ENCODE data around the gene ESF1. TPM values are rescaled to one million over a fixed set of nuclear protein-coding genes. Genes with fewer than 3 reads are reported as not detected.

The ESF1 gene
- total RNA-seq, 1 donor, result 7.0 TPM

- Histone ChIP-seq H3K27me3 (ENCODE audit: insufficient read depth, low read length) (no peaks in the 10 kb centered on the region), H3K4me1 (ENCODE audit: insufficient read depth, low read length) (no peaks in the 10 kb centered on the region), H3K4me3 (ENCODE audit: low read length) (no peak overlapping the region), H3K9me3 (ENCODE audit: low read depth, low read length) (peaks cover 6% of the 10 kb centered on the region)
Observed at GRCh38 chr20:13736436-13737191, 48.1 kb downstream of the ESF1 start.

GRCh38 chr20:13735826-13736225, 48.9 kb downstream of the ESF1 start:
- Histone ChIP-seq H3K4me3 (ENCODE audit: low read length) (no peak overlapping the region), H3K4me1 (ENCODE audit: insufficient read depth, low read length) (no peaks in the 10 kb centered on the region), H3K27me3 (ENCODE audit: insufficient read depth, low read length) (no peaks in the 10 kb centered on the region), H3K9me3 (ENCODE audit: low read depth, low read length) (peaks cover 6% of the 10 kb centered on the region)

GRCh38 chr20:13723011-13723410, 61.7 kb downstream of the ESF1 start:
- H3K27me3 ChIP-seq (ENCODE audit: insufficient read depth, low read length), result no peaks in the 10 kb centered on the region
- peaks cover 11% of the 10 kb centered on the region for H3K4me1 ChIP-seq (ENCODE audit: insufficient read depth, low read length)
- no peaks in the 10 kb centered on the region for H3K9me3 ChIP-seq (ENCODE audit: low read depth, low read length)
- no peak overlapping the region for H3K4me3 ChIP-seq (ENCODE audit: low read length)

- H3K4me1 ChIP-seq (ENCODE audit: insufficient read depth, low read length), result peaks cover 7% of the 10 kb centered on the region
- H3K4me3 ChIP-seq (ENCODE audit: low read length), result no peak overlapping the region
- no peaks in the 10 kb centered on the region for H3K9me3 ChIP-seq (ENCODE audit: low read depth, low read length)
- no peaks in the 10 kb centered on the region for H3K27me3 ChIP-seq (ENCODE audit: insufficient read depth, low read length)
Observed at GRCh38 chr20:13718171-13718570, 66.5 kb downstream of the ESF1 start.

- H3K4me1 ChIP-seq (ENCODE audit: insufficient read depth, low read length), result peaks cover 3% of the 10 kb centered on the region
- H3K27me3 ChIP-seq (ENCODE audit: insufficient read depth, low read length), result no peaks in the 10 kb centered on the region
- H3K9me3 ChIP-seq (ENCODE audit: low read depth, low read length), result no peaks in the 10 kb centered on the region
- H3K4me3 ChIP-seq (ENCODE audit: low read length), result no peak overlapping the region
Observed at GRCh38 chr20:13717631-13718044, 67.1 kb downstream of the ESF1 start.

- Histone ChIP-seq H3K4me3 (ENCODE audit: low read length) (no peak overlapping the region), H3K4me1 (ENCODE audit: insufficient read depth, low read length) (no peaks in the 10 kb centered on the region), H3K27me3 (ENCODE audit: insufficient read depth, low read length) (no peaks in the 10 kb centered on the region), H3K9me3 (ENCODE audit: low read depth, low read length) (peaks cover 5% of the 10 kb centered on the region)
Observed at GRCh38 chr20:13715171-13715570, 69.5 kb downstream of the ESF1 start.

GRCh38 chr20:13708234-13708633, 76.5 kb downstream of the ESF1 start:
- Histone ChIP-seq H3K4me3 (ENCODE audit: low read length) (no peak overlapping the region), H3K4me1 (ENCODE audit: insufficient read depth, low read length) (no peaks in the 10 kb centered on the region), H3K9me3 (ENCODE audit: low read depth, low read length) (peaks cover 5% of the 10 kb centered on the region), H3K27me3 (ENCODE audit: insufficient read depth, low read length) (no peaks in the 10 kb centered on the region)

- no peaks in the 10 kb centered on the region for H3K9me3 ChIP-seq (ENCODE audit: low read depth, low read length)
- H3K4me3 ChIP-seq (ENCODE audit: low read length), result no peak overlapping the region
- no peaks in the 10 kb centered on the region for H3K27me3 ChIP-seq (ENCODE audit: insufficient read depth, low read length)
- H3K4me1 ChIP-seq (ENCODE audit: insufficient read depth, low read length), result no peaks in the 10 kb centered on the region
Observed at GRCh38 chr20:13703265-13703664, 81.5 kb downstream of the ESF1 start.

GRCh38 chr20:13701486-13701885, 83.2 kb downstream of the ESF1 start:
- Histone ChIP-seq H3K9me3 (ENCODE audit: low read depth, low read length) (no peaks in the 10 kb centered on the region), H3K4me3 (ENCODE audit: low read length) (no peak overlapping the region)

GRCh38 chr20:13700761-13701160, 84.0 kb downstream of the ESF1 start:
- H3K4me1 ChIP-seq (ENCODE audit: insufficient read depth, low read length), result no peaks in the 10 kb centered on the region
- H3K9me3 ChIP-seq (ENCODE audit: low read depth, low read length), result no peaks in the 10 kb centered on the region
- no peaks in the 10 kb centered on the region for H3K27me3 ChIP-seq (ENCODE audit: insufficient read depth, low read length)
- H3K4me3 ChIP-seq (ENCODE audit: low read length), result no peak overlapping the region

More at GRCh38 chr20:13701486-13701885, 83.2 kb downstream of the ESF1 start:
- no peaks in the 10 kb centered on the region for H3K4me1 ChIP-seq (ENCODE audit: insufficient read depth, low read length)
- no peaks in the 10 kb centered on the region for H3K27me3 ChIP-seq (ENCODE audit: insufficient read depth, low read length)

- H3K4me3 ChIP-seq (ENCODE audit: low read length), result no peak overlapping the region
- H3K27me3 ChIP-seq (ENCODE audit: insufficient read depth, low read length), result no peaks in the 10 kb centered on the region
- H3K4me1 ChIP-seq (ENCODE audit: insufficient read depth, low read length), result no peaks in the 10 kb centered on the region
- H3K9me3 ChIP-seq (ENCODE audit: low read depth, low read length), result no peaks in the 10 kb centered on the region
Observed at GRCh38 chr20:13694420-13695150, 90.1 kb downstream of the ESF1 start.

- no peaks in the 10 kb centered on the region for H3K9me3 ChIP-seq (ENCODE audit: low read depth, low read length)
- H3K4me3 ChIP-seq (ENCODE audit: low read length), result no peak overlapping the region
- no peaks in the 10 kb centered on the region for H3K4me1 ChIP-seq (ENCODE audit: insufficient read depth, low read length)
- no peaks in the 10 kb centered on the region for H3K27me3 ChIP-seq (ENCODE audit: insufficient read depth, low read length)
Observed at GRCh38 chr20:13692802-13693736, 91.7 kb downstream of the ESF1 start.

GRCh38 chr20:13690943-13691342, 93.8 kb downstream of the ESF1 start:
- H3K9me3 ChIP-seq (ENCODE audit: low read depth, low read length), result no peaks in the 10 kb centered on the region
- H3K4me1 ChIP-seq (ENCODE audit: insufficient read depth, low read length), result no peaks in the 10 kb centered on the region
- no peak overlapping the region for H3K4me3 ChIP-seq (ENCODE audit: low read length)
- no peaks in the 10 kb centered on the region for H3K27me3 ChIP-seq (ENCODE audit: insufficient read depth, low read length)

GRCh38 chr20:13687815-13688214, 96.9 kb downstream of the ESF1 start:
- Histone ChIP-seq H3K9me3 (ENCODE audit: low read depth, low read length) (no peaks in the 10 kb centered on the region), H3K4me1 (ENCODE audit: insufficient read depth, low read length) (peaks cover 7% of the 10 kb centered on the region), H3K4me3 (ENCODE audit: low read length) (no peak overlapping the region)

GRCh38 chr20:13685623-13686022, 99.1 kb downstream of the ESF1 start:
- Histone ChIP-seq H3K9me3 (ENCODE audit: low read depth, low read length) (no peaks in the 10 kb centered on the region), H3K4me1 (ENCODE audit: insufficient read depth, low read length) (peaks cover 7% of the 10 kb centered on the region), H3K4me3 (ENCODE audit: low read length) (no peak overlapping the region), H3K27me3 (ENCODE audit: insufficient read depth, low read length) (no peaks in the 10 kb centered on the region)

More at GRCh38 chr20:13687815-13688214, 96.9 kb downstream of the ESF1 start:
- no peaks in the 10 kb centered on the region for H3K27me3 ChIP-seq (ENCODE audit: insufficient read depth, low read length)

Measured in mononuclear cell (primary cell).